Measurements from ENCODE around the gene ATF3.

ATF3 gene

GRCh38 chr1:212609701-212610574 lies 1.4 kb downstream of the ATF3 start:
- ATAC-seq (ENCODE audit: low read depth) (no peak), DNase-seq (ENCODE audit: low spot score in 2 of 2) (no peak)
- Mint-ChIP-seq H3K4me3 (peak overlapping the region; percentile 97), H3K27ac (no peak overlapping the region), H3K4me1 (peaks cover 12% of the 10 kb centered on the region), H3K36me3 (no peaks in the 10 kb centered on the region), H3K27me3 (peaks cover 20% of the 10 kb centered on the region), H3K9me3 (no peaks in the 10 kb centered on the region)

- Mint-ChIP-seq H3K4me3 (peak overlapping the region; percentile 28), H3K9me3 (no peaks in the 10 kb centered on the region), H3K4me1 (peaks cover 12% of the 10 kb centered on the region), H3K27me3 (peaks cover 16% of the 10 kb centered on the region), H3K27ac (no peak overlapping the region), H3K36me3 (no peaks in the 10 kb centered on the region)
- ATAC-seq (ENCODE audit: low read depth) = no peak
- DNase-seq (ENCODE audit: low spot score in 2 of 2) = no peak
These were observed 2.0 kb downstream of the ATF3 start for GRCh38 chr1:212610575-212610967.

- peaks cover 10% of the 10 kb centered on the region for H3K27me3 Mint-ChIP-seq
- H3K9me3 Mint-ChIP-seq = no peaks in the 10 kb centered on the region
- no peak for DNase-seq (ENCODE audit: low spot score in 2 of 2)
- no peak for ATAC-seq (ENCODE audit: low read depth)
- no peak overlapping the region for H3K4me3 Mint-ChIP-seq
- H3K4me1 Mint-ChIP-seq = peaks cover 12% of the 10 kb centered on the region
- no peaks in the 10 kb centered on the region for H3K36me3 Mint-ChIP-seq
- H3K27ac Mint-ChIP-seq = no peak overlapping the region
These were observed 2.7 kb downstream of the ATF3 start for GRCh38 chr1:212611000-212611948.

- no peak overlapping the region for H3K4me3 Mint-ChIP-seq
- H3K27me3 Mint-ChIP-seq = peaks cover 8% of the 10 kb centered on the region
- H3K9me3 Mint-ChIP-seq = no peaks in the 10 kb centered on the region
- ATAC-seq (ENCODE audit: low read depth) (no peak), DNase-seq (ENCODE audit: low spot score in 2 of 2) (no peak)
- H3K4me1 Mint-ChIP-seq = peaks cover 9% of the 10 kb centered on the region
- H3K36me3 Mint-ChIP-seq = no peaks in the 10 kb centered on the region
- no peak overlapping the region for H3K27ac Mint-ChIP-seq
These were observed 3.7 kb downstream of the ATF3 start for GRCh38 chr1:212612041-212612961.

- peaks cover 5% of the 10 kb centered on the region for H3K27me3 Mint-ChIP-seq
- H3K27ac Mint-ChIP-seq = no peak overlapping the region
- no peaks in the 10 kb centered on the region for H3K9me3 Mint-ChIP-seq
- ATAC-seq (ENCODE audit: low read depth) = no peak
- no peak for DNase-seq (ENCODE audit: low spot score in 2 of 2)
- H3K36me3 Mint-ChIP-seq = no peaks in the 10 kb centered on the region
- peaks cover 5% of the 10 kb centered on the region for H3K4me1 Mint-ChIP-seq
- no peak overlapping the region for H3K4me3 Mint-ChIP-seq
These were observed 5.1 kb downstream of the ATF3 start for GRCh38 chr1:212613440-212614335.

GRCh38 chr1:212614453-212615200 lies 6.1 kb downstream of the ATF3 start:
- H3K4me3 Mint-ChIP-seq = no peak overlapping the region
- H3K27me3 Mint-ChIP-seq = peaks cover 4% of the 10 kb centered on the region
- no peaks in the 10 kb centered on the region for H3K36me3 Mint-ChIP-seq
- H3K4me1 Mint-ChIP-seq = peaks cover 4% of the 10 kb centered on the region
- DNase-seq (ENCODE audit: low spot score in 2 of 2) = no peak
- ATAC-seq (ENCODE audit: low read depth) = peak; percentile 47
- no peaks in the 10 kb centered on the region for H3K9me3 Mint-ChIP-seq
- H3K27ac Mint-ChIP-seq = no peak overlapping the region

GRCh38 chr1:212615201-212615470 lies 6.6 kb downstream of the ATF3 start:
- H3K4me3 Mint-ChIP-seq = no peak overlapping the region
- no peak for ATAC-seq (ENCODE audit: low read depth)
- H3K9me3 Mint-ChIP-seq = no peaks in the 10 kb centered on the region
- DNase-seq (ENCODE audit: low spot score in 2 of 2) = no peak
- no peaks in the 10 kb centered on the region for H3K4me1 Mint-ChIP-seq
- H3K27me3 Mint-ChIP-seq = peaks cover 1% of the 10 kb centered on the region
- H3K36me3 Mint-ChIP-seq = no peaks in the 10 kb centered on the region
- no peak overlapping the region for H3K27ac Mint-ChIP-seq

- DNase-seq (ENCODE audit: low spot score in 2 of 2) = no peak
- Mint-ChIP-seq H3K9me3 (no peaks in the 10 kb centered on the region), H3K4me3 (no peak overlapping the region), H3K27me3 (no peaks in the 10 kb centered on the region), H3K36me3 (no peaks in the 10 kb centered on the region), H3K4me1 (no peaks in the 10 kb centered on the region), H3K27ac (no peak overlapping the region)
- no peak for ATAC-seq (ENCODE audit: low read depth)
These were observed 10.1 kb downstream of the ATF3 start for GRCh38 chr1:212618466-212619210.

- Mint-ChIP-seq H3K27me3 (peaks cover 1% of the 10 kb centered on the region), H3K4me1 (no peaks in the 10 kb centered on the region), H3K9me3 (no peaks in the 10 kb centered on the region), H3K27ac (no peak overlapping the region), H3K36me3 (no peaks in the 10 kb centered on the region), H3K4me3 (no peak overlapping the region)
- DNase-seq (ENCODE audit: low spot score in 2 of 2) (no peak), ATAC-seq (ENCODE audit: low read depth) (no peak)
These were observed 11.7 kb downstream of the ATF3 start for GRCh38 chr1:212620293-212620692.

GRCh38 chr1:212621043-212621948 lies 12.7 kb downstream of the ATF3 start:
- Mint-ChIP-seq H3K27me3 (peaks cover 5% of the 10 kb centered on the region), H3K36me3 (no peaks in the 10 kb centered on the region), H3K4me1 (no peaks in the 10 kb centered on the region), H3K4me3 (no peak overlapping the region), H3K9me3 (no peaks in the 10 kb centered on the region), H3K27ac (no peak overlapping the region)
- no peak for ATAC-seq (ENCODE audit: low read depth)
- no peak for DNase-seq (ENCODE audit: low spot score in 2 of 2)

- Mint-ChIP-seq H3K4me1 (no peaks in the 10 kb centered on the region), H3K27me3 (peaks cover 5% of the 10 kb centered on the region), H3K9me3 (no peaks in the 10 kb centered on the region), H3K4me3 (no peak overlapping the region), H3K36me3 (no peaks in the 10 kb centered on the region), H3K27ac (no peak overlapping the region)
- no peak for ATAC-seq (ENCODE audit: low read depth)
- no peak for DNase-seq (ENCODE audit: low spot score in 2 of 2)
These were observed 13.4 kb downstream of the ATF3 start for GRCh38 chr1:212621949-212622305.
